GM10266 (cell line): ENCODE results near the gene TBXT.
"Not testable (repeated sequence)": the region's sequence is repeated elsewhere in the genome, so short reads cannot be mapped to it uniquely, and the experiment has no call there.

Experiments
- DNase-seq: peaks from one replicate; pipeline ENCODE4 v3.0.0; 2012; ENCODE audit errors: extremely low spot score
- CTCF ChIP-seq: IDR thresholded peaks from 2 replicates; pipeline ENCODE4 v1.5.1; 2012; ENCODE audit warnings: mild to moderate bottlenecking, low read depth; ENCODE audit not compliant: control insufficient read depth, insufficient read depth; ENCODE audit errors: missing control alignments

Gene TBXT

GRCh38 chr6:166192136-166192535, 24.5 kb upstream of the TBXT start:
- DNase-seq: no peak
- TF ChIP-seq CTCF: no peak

- no peak for TF ChIP-seq CTCF
- no peak for DNase-seq
These were observed 12.1 kb upstream of the TBXT start for GRCh38 chr6:166179704-166180103.

GRCh38 chr6:166176106-166176505, 8.5 kb upstream of the TBXT start:
- no peak for DNase-seq
- no peak for TF ChIP-seq CTCF

- not testable (repeated sequence) for DNase-seq
These were observed 7.4 kb upstream of the TBXT start for GRCh38 chr6:166175093-166175492.

GRCh38 chr6:166174031-166174430, 6.4 kb upstream of the TBXT start:
- no peak for DNase-seq
- no peak for TF ChIP-seq CTCF

- no peak for TF ChIP-seq CTCF
- DNase-seq: no peak
These were observed 5.8 kb upstream of the TBXT start for GRCh38 chr6:166173281-166173951.

GRCh38 chr6:166172546-166172945, 4.9 kb upstream of the TBXT start:
- no peak for DNase-seq
- TF ChIP-seq CTCF: no peak
